HG03460 (cell line): ENCODE results near the gene DIPK2A.

Experiments used
- ATAC-seq: cut with Tn5 transposase; IDR thresholded peaks from one replicate; pipeline ENCODE4 v1.9.1; 2021; ENCODE audit not compliant: unreplicated experiment

Gene DIPK2A

DNA sequence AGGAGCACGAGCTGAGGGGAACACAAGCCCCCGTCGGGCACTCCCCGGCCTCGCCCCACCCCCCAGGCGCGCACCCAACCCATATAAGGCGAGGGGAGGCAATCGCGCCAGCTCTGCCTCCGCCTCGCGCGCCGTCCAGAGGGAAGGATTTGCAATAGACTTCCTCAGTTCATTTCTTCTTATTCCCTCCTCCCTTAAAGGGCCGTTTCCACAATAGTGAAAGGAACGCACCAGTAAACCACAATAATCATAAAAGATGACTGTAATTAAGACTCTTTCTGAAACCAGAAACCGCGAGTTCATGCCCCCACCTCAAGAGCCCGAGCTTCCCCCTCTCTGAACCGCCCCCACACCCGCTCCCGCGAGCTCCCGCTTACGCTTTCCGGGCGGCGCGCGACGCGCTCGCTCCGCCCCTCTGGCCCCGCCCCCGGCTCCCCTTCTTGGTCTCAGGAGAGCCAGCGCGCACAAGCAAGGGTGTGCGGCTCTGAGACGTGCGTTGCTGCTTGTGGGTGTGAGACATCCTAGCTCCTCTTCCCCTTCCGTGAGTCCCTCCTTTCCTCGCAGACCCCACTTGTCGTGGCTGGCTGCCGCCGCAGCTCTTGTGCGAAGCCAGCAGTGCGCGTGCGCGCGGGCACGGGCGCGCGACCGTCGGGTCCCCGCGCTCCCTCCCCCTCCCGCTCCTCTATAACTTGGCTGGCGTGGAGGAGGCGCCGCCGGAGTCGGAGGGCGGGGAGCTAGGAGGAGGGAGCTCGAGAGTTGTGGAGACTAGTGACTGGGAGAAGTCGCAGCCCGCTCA, at the start of gene DIPK2A:
Gene DIPK2A, plus strand, starts transcription at position 465 of the 796 bp plus-strand sequence. CDS start 510 bp downstream, outside the sequence.
- ATAC-seq = peak; percentile 49

DNA sequence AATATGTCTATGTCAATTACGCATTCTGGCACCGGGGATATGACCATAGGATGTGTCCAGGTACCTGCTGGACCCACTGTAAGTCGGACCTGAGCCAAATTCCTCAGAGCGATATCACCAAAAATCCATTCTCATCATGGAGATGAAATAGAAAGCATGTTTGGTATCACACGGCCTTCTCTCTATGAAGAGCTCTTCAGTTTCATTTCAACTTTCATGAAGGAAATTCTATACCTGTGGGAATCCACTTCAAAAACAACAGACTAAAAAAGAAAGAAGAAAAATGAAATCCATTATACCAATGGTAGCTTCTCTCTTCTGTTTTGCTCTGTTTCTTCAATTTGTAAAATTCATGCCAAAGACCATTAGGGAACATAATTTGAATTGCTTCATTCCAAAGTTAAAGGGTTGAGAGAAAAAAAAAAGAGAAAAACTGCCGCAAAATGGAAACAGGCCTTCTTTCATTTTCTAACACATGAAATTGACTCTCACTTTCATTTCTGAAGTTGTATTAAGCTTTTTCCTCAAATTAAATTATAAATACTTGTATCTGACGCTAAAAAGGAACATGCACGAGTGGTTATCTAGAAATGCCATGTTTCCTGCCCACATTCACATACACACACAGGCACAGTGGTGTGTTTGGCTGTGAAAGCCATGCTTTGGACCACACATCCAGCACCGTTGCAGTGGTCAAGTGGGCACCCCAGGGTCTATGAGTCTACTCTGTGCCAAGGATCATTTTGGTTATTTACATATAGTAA, 46.9 kb upstream of the DIPK2A start:
- ATAC-seq = peak; percentile 63

DNA sequence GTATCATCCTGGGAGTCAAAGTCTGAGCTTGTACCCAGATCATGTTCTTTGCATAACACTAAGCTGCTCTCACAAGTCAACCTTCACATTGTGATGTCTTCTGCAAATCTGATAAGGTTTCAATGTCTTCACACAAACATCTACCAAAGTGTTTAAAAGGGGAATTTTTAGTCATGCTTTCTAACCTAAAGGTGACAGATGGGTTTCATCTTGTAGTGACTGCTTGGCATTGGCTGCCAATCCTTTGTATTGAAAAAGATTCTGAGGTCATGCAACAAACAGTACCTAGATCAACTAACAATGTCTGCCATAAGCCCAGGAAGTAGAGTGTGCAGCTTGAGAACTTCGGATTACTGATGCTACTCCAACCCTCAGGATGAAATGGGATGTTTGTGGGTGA, 43.6 kb upstream of the DIPK2A start:
- ATAC-seq = no peak

DNA sequence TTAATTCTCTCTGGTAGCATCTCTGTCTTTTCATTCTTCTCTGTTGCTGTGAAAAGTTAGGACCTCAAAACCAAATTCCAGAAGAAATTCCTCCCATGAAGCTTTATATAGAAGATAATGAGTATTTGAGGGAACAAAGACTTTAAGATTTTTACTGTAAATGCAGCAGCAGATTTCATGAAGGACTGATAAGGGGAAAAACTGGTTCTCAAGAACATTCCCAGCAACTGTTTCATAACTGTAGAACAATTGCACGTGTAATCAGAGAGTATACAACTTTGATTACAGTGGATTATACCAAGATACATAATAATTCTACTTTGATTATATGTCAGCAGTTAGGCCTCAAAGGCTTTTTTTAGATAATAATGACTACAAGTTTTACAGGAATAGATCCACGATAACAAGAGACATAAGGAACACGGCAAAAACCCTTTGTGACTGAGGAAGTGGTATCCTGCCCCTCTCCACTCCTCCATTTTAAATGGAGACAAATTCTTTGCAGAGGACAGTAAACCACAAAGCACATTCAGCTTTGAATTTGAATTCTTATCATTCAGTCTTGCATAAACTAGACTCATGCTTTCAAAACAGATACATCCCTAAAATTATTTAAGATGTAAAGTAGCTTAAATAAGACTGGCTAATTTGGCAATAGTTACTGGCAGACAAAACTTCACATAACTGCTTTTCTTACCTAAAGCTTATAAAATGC, 42.9 kb upstream of the DIPK2A start:
- no peak for ATAC-seq

DNA sequence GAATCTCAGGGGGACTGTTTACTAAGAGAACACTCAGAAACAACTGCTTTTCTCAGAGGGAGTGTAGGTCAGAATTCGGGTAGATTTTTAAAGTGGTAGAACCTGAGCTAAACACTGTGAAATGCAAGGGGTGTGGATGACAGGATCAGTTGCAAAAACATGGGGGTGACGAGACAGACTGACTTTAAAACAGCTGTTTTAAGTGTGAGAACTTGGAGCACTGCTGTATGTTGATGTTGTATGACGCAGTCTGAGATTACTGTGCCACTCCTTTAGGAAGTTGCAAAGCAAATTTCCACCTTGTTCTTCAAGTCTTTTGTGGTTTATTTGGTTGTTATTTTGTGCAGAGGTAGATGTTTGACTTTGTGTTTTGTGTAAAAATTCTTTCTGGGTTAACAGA, 36.8 kb upstream of the DIPK2A start:
- ATAC-seq = no peak

GRCh38 chr3:143935678-143936077, 35.9 kb upstream of the DIPK2A start:
- ATAC-seq = no peak

GRCh38 chr3:143950810-143951209, 20.8 kb upstream of the DIPK2A start:
- ATAC-seq = no peak

GRCh38 chr3:143951351-143951971, 20.2 kb upstream of the DIPK2A start:
- no peak for ATAC-seq

- no peak for ATAC-seq
Observed at GRCh38 chr3:143952569-143953072, 19.0 kb upstream of the DIPK2A start.

DNA sequence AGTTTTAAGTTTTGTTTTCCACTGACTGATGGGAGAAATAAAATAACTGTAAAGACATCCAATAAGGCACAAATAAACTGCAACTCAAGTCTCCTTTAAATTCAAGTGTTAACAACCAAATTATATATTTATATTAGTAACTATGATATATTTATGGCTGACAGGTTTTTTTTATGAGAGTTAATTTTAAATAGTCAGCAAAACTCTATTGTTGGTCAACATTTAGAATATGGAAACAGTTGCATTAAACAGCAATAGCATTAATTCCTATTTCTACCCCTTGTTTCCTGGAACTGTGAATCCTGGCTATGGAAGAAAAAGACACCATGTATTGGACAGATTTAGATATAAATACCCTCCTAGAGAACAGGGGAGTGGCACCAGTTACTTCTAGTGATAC, 16.5 kb upstream of the DIPK2A start:
- no peak for ATAC-seq

DNA sequence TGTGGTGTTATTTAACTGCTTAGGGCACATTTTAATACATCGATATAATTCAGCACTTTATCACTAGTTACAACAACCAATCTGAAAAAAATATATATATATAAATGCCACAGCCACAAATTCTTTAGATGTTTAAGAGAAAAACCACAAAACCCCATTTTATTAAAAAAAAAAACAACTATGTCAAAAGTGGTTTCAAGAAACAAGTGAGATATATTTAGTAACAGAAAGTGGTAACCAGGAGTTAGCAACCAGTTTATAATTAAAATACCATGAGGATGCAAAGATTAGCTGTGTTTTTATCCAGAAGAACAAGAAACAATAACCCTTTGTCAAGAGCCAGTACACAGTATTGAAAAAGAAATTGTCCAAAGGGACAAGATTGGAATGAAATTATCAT, 14.8 kb upstream of the DIPK2A start:
- ATAC-seq = no peak

- no peak for ATAC-seq
Observed at GRCh38 chr3:143957453-143957852, 14.2 kb upstream of the DIPK2A start.

GRCh38 chr3:143958966-143959365, 12.7 kb upstream of the DIPK2A start:
- no peak for ATAC-seq

GRCh38 chr3:143961342-143961741, 10.3 kb upstream of the DIPK2A start:
- ATAC-seq = no peak

DNA sequence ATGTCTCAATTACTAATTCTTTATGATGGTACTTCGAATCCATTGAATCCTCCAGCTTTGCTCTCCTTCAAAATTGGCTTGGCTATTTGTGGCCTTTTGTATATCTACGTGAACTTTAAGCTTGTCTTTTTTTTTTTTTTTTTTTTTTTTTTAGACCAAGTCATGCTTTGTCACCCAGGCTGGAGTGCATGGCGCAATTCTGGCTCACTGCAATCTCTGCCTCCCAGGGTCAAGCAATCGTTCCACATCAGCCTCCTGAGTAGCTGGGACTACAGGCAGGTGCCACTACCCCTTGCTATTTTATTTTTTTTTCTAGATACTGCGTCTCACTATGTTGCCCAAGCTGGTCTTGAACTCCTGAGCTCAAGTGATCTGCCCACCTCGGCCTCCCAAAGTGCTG, 7.7 kb upstream of the DIPK2A start:
- ATAC-seq = no peak

GRCh38 chr3:143970773-143971358, 757 bp upstream of the DIPK2A start:
- ATAC-seq = peak; percentile 13

GRCh38 chr3:143972155-143972504, 507 bp downstream of the DIPK2A start:
- no peak for ATAC-seq

DNA sequence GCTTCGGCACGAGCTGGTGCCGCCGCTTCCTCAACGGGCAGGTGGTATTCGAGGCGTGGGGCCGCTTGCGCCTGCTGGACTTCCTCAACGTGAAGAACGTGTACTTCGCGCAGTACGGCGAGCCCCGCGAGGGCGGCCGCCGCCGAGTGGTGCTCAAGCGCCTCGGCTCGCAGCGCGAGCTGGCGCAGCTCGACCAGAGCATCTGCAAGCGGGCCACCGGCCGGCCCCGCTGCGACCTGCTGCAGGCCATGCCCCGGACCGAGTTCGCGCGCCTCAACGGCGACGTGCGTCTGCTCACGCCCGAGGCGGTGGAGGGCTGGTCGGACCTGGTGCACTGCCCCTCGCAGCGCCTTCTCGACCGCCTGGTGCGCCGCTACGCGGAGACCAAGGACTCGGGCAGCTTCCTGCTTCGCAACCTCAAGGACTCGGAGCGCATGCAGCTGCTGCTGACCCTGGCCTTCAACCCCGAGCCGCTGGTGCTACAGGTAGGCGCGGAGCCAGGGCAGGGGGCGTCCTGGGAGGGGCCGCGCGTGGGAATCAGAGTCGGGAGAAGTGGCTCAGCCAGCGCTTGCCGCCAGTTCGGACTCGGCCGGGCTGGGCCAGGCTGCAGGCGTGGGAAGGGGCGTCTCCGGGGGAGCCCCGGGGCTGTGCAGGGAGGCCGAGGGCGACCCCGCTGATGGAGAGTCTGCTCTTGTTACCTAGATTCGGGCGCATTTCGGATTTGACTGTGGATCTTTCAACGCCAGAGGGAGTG, 1.1 kb downstream of the DIPK2A start:
- ATAC-seq = peak; percentile 29

DNA sequence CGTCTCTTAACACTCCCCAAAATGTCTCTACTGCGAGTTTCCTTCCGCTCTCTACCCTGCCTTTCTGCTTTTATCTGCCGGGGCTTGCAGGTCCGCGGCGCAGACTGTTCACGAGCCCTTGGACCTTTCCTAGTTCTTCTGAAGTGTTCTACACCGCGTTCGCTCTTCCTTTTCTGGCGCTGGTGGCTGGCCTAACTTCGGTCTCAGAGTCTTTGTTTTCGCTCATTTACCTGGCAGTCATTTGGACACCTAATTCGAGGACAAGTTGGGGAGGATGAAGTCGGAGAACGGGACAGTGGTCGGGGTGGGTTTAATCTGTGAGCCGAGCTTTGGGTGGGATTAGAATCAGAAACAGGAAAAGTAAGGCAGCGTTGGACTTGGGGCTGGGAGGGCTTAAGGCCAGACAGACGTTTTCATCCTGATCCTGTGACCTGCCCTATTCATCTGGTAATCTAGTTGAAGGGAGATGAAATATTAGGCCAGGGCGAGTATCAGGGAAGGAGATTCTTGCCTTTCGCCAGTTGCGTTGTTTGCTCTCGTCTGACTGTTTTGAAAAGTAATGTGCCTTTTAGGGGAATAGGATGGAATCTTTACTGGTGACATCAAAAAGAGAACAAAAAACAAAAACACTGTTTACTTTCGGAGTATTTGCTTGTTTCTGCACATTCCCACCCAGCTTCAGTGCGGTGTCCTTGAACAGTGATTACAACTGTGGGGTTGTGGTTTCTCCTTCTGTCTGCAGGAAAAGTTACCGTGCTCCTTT, 1.8 kb downstream of the DIPK2A start:
- ATAC-seq = peak; percentile 27
